Right atrium auricular region (tissue), 2 donors: ENCODE data around the gene PLEKHG2. TPM values are rescaled to one million over a fixed set of nuclear protein-coding genes. Genes with fewer than 3 reads are reported as not detected.

Experiments used
- DNase-seq: peaks from one replicate; pipeline ENCODE4 v3.0.0-alpha.2; 2019; ENCODE audit warnings: low spot score
- H3K27ac ChIP-seq, 2 donors: fragments of 200-600 bp; sonication (generic); 1 replicate in 1 of 2; 2 replicates in 1 of 2; pipeline ENCODE4 v1.5.1; 2016 to 2019
- H3K27me3 ChIP-seq, 2 donors: fragments of 200-600 bp; sonication (generic); one replicate each; pipeline versions ENCODE4 v1.5.1 to v1.6.0; 2017 to 2019
- H3K36me3 ChIP-seq: fragments of 200-600 bp; sonication (generic); one replicate; pipeline ENCODE4 v1.5.1; 2016
- H3K4me1 ChIP-seq, 2 donors: fragments of 200-600 bp; sonication (generic); one replicate each; pipeline versions ENCODE4 v1.5.1 to v1.6.0; 2017 to 2019
- H3K4me3 ChIP-seq, 2 donors: fragments of 200-600 bp; sonication (generic); 1 replicate in 1 of 2; 2 replicates in 1 of 2; pipeline ENCODE4 v1.5.1; 2017 to 2019; ENCODE audit warnings: mild to moderate bottlenecking in 1 of 2, moderate library complexity in 1 of 2
- H3K9me3 ChIP-seq, 2 donors: fragments of 200-600 bp; sonication (generic); one replicate each; pipeline ENCODE4 v1.5.1; 2019
- total RNA-seq, 2 donors: library from RNA; depleted of rRNA; stranded (reverse); fragments of >200 nt; gene quantifications; one replicate each; pipeline ENCODE4 v1.1.0, GENCODE V29; 2016
- TF ChIP-seq, protein P1 (sequence below), 2 donors: fragments of 200-600 bp; sonication (generic); IDR thresholded peaks; one replicate each; pipeline ENCODE4 v1.5.1; 2019; ENCODE audit warnings: antibody characterized with exemption in 2 of 2

PLEKHG2 gene
- total RNA-seq, 2 donors from 2014 or later = 7.5 to 12.0 TPM

DNA sequence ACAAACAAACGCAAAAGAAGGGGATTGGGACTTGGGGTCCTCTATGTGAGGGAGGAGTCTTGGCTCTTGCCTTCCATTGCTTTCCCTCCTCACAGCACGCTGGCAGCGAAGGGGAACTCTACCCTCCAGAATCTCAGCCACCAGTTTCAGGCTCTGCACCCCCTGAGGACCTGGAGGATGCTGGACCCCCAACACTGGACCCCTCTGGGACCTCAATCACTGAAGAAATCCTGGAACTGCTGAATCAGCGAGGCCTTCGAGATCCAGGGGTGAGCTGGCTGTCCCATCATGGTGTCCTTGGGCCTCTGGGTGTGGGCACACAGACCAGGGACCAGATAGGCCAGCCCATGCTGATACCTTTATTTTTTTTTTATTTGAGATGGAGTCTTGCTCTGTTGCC lies 9.6 kb downstream of the PLEKHG2 start:
- Histone ChIP-seq H3K36me3 (peaks cover 48% of the 10 kb centered on the region), H3K4me1 (no peaks in the 10 kb centered on the region), H3K27ac (no peak overlapping the region), H3K9me3 (no peaks in the 10 kb centered on the region), H3K27me3 (no peaks in the 10 kb centered on the region), H3K4me3 (no peak overlapping the region)
- TF ChIP-seq, protein P1, sequence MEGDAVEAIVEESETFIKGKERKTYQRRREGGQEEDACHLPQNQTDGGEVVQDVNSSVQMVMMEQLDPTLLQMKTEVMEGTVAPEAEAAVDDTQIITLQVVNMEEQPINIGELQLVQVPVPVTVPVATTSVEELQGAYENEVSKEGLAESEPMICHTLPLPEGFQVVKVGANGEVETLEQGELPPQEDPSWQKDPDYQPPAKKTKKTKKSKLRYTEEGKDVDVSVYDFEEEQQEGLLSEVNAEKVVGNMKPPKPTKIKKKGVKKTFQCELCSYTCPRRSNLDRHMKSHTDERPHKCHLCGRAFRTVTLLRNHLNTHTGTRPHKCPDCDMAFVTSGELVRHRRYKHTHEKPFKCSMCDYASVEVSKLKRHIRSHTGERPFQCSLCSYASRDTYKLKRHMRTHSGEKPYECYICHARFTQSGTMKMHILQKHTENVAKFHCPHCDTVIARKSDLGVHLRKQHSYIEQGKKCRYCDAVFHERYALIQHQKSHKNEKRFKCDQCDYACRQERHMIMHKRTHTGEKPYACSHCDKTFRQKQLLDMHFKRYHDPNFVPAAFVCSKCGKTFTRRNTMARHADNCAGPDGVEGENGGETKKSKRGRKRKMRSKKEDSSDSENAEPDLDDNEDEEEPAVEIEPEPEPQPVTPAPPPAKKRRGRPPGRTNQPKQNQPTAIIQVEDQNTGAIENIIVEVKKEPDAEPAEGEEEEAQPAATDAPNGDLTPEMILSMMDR (IDR thresholded peaks at IDR 0.05) = no peak
- DNase-seq = no peak

DNA sequence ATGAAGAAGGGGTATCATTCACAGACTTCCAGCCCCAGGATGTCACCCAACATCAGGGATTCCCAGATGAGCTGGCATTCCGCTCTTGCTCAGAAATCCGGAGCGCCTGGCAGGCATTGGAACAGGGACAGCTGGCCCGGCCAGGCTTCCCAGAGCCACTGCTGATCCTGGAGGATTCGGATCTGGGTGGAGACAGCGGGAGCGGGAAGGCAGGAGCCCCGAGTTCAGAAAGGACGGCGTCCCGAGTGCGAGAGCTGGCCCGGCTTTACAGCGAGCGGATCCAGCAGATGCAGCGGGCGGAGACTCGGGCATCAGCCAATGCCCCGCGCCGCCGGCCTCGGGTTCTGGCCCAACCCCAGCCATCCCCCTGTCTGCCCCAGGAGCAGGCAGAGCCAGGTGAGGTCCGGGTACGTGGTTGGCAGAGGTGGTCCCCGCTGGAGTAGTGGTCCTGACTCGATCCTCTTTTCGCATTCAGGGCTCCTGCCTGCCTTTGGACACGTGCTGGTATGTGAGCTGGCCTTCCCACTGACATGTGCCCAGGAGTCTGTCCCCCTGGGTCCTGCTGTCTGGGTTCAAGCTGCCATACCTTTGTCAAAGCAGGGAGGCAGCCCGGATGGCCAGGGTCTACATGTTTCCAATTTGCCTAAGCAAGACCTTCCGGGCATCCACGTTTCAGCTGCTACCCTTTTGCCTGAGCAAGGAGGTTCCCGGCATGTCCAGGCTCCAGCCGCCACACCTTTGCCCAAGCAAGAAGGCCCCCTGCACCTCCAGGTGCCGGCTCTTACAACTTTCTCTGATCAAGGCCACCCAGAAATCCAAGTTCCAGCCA lies 11.0 kb downstream of the PLEKHG2 start:
- no peak for DNase-seq
- Histone ChIP-seq H3K36me3 (peaks cover 34% of the 10 kb centered on the region), H3K27ac (no peak overlapping the region), H3K4me3 (no peak overlapping the region), H3K4me1 (peaks cover 0 to 8% of the 10 kb centered on the region in 2 donors), H3K27me3 (no peaks in the 10 kb centered on the region), H3K9me3 (no peaks in the 10 kb centered on the region)
- TF ChIP-seq, protein P1 (IDR thresholded peaks at IDR 0.05) = no peak

DNA sequence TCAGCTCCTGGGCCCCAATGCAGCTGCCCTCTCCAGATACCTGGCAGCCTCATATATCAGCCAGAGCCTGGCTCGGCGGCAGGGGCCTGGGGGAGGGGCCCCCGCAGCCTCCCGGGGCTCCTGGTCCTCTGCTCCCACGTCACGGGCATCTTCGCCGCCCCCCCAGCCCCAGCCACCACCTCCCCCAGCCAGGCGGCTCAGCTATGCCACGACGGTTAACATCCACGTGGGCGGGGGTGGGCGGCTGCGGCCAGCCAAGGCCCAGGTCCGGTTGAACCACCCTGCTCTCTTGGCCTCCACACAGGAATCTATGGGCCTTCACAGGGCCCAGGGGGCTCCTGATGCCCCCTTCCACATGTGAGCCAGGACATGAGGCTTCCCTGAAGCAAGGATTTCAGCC lies 12.5 kb downstream of the PLEKHG2 start:
- Histone ChIP-seq H3K4me3 (no peak overlapping the region), H3K36me3 (peaks cover 25% of the 10 kb centered on the region), H3K27me3 (no peaks in the 10 kb centered on the region), H3K9me3 (no peaks in the 10 kb centered on the region), H3K27ac (no peak overlapping the region), H3K4me1 (peaks cover 0 to 22% of the 10 kb centered on the region in 2 donors)
- no peak for DNase-seq
- TF ChIP-seq, protein P1 (IDR thresholded peaks at IDR 0.05) = no peak

DNA sequence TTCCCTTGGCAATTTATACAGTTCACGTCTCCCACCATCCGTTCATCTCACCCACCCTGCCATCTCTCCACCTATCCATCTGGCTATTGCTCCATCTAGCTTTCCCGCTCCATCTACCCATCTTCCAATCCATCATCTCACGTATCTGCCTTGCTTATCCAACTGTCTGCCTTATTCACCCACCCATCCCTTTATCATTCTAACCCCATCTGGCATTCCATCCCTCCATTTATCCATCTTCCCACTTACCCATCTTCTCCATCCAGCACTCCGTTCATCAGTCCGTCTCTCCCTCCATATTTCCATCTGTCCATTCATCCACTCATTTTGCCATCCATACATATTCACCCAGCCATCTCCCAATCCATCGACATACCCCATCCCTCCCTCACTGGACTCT lies 13.3 kb downstream of the PLEKHG2 start:
- no peak overlapping the region for H3K27ac ChIP-seq
- TF ChIP-seq, protein P1 (IDR thresholded peaks at IDR 0.05) = no peak
- no peak overlapping the region for H3K4me3 ChIP-seq
- H3K9me3 ChIP-seq = no peaks in the 10 kb centered on the region
- peaks cover 0 to 23% of the 10 kb centered on the region in 2 donors for H3K4me1 ChIP-seq
- no peak for DNase-seq
- peaks cover 25% of the 10 kb centered on the region for H3K36me3 ChIP-seq
- H3K27me3 ChIP-seq = no peaks in the 10 kb centered on the region

DNA sequence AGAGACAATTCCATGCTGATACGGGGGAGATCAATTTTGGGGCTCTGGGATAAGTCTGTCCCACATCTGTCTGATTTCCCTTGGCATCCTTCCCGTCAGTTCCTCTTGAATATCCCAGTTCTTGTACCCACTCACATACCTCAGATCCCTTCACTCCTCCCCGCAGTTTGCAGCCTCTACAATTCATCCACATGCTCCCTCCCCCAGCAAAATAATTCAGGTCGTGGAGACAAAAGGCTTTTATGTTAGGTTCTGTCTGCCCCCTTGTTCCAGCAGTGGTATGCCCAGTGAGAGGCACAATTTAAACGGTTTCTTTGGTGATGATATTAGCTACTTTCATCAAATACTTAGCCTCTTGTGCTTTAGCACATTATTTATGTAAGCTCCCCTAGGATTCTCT lies 13.7 kb downstream of the PLEKHG2 start:
- H3K9me3 ChIP-seq = no peaks in the 10 kb centered on the region
- no peak overlapping the region for H3K4me3 ChIP-seq
- H3K4me1 ChIP-seq = peaks cover 0 to 28% of the 10 kb centered on the region in 2 donors
- peaks cover 24% of the 10 kb centered on the region for H3K36me3 ChIP-seq
- DNase-seq = no peak
- H3K27ac ChIP-seq = no peak overlapping the region
- TF ChIP-seq, protein P1 (IDR thresholded peaks at IDR 0.05) = no peak
- no peaks in the 10 kb centered on the region for H3K27me3 ChIP-seq
